Activated naive CD4-positive, alpha-beta T cell treated with anti-CD3 and anti-CD28 coated beads, Interleukin-2, amount 10 ng/mL, durations not matched to agents 7 days and 5 days (primary cell): Measurements from ENCODE around the gene C5orf63.
"Not testable (repeated sequence)": the region's sequence is repeated elsewhere in the genome, so short reads cannot be mapped to it uniquely, and the experiment has no call there.

Experiments
- CTCF ChIA-PET: fragments of 350-600 bp; sonication (Branson Sonifier 250); formaldehyde crosslinking; loops from one replicate; lab custom pipeline; 2021; ENCODE audit warnings: antibody characterized with exemption; lab: Charles Lee
- DNase-seq: peaks from one replicate; pipeline ENCODE4 v3.0.0-alpha.2; 2020
- H3K27ac Mint-ChIP-seq: one replicate; pipeline ENCODE4 v1.8.0; 2021; ENCODE audit warnings: mild to moderate bottlenecking, moderate library complexity, mixed read lengths
- H3K27me3 Mint-ChIP-seq: one replicate; pipeline ENCODE4 v1.8.0; 2021; ENCODE audit warnings: mild to moderate bottlenecking, mixed read lengths
- H3K36me3 Mint-ChIP-seq: one replicate; pipeline ENCODE4 v1.8.0; 2021; ENCODE audit warnings: mixed read lengths
- H3K4me1 Mint-ChIP-seq: one replicate; pipeline ENCODE4 v1.8.0; 2021; ENCODE audit warnings: mixed read lengths
- H3K4me3 Mint-ChIP-seq: one replicate; pipeline ENCODE4 v1.8.0; 2021; ENCODE audit warnings: mild to moderate bottlenecking, moderate library complexity, mixed read lengths
- H3K9me3 Mint-ChIP-seq: one replicate; pipeline ENCODE4 v1.8.0; 2021; ENCODE audit warnings: mixed read lengths

Gene C5orf63

DNA sequence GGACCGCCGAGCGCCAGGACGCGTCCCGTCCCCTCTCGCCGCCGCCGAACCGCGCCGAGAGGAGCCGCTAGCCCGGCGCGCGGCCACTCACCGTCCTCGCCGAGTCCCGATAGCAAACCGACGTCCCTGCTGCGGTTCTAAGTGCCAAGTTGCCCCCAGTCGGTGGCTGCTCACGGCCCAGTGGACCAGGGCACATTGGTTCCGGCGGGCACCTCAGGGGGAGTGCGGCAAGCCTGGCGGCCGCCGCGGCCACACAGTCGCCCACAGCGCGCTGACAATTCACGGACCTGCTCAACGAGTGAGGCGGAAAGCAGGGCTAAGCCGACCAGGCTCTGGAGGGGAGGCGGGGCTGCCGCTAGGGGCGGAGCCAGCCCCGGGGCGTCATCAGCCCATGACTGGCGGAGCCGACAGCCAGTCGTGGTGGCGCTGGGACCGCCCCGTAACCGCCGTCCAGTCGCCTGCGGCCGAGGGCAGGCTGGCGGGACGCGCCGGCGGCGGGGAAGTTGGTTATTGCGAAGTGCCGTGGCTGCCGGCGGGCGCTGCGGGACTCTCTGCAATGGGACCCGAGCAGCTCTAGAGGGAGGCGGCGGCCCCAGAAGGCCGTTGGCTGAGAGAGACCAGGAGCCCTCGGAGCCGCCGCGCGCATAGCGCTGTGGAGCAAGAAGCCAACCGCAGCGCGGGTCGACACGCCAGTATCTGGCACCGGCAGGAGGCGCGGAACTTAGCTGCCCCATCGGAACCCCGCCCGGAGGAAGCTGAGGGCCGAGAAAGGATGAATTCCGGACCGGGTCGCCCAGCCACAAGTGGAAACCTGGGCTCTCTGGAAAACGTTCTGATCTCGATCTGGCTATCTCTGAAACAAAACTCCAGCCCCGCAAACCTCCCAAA is 42.8 kb downstream of the C5orf63 start, which contains the start of gene MARCHF3:
Gene MARCHF3 (minus strand): TSS at position 300 of the 888 bp plus-strand sequence. CDS start 112,387 bp downstream, outside the sequence.
- Mint-ChIP-seq H3K9me3 (no peaks in the 10 kb centered on the region), H3K4me1 (peaks cover 17% of the 10 kb centered on the region), H3K4me3 (peak within 1 kb of the TSS; percentile 86), H3K27me3 (peaks cover 50% of the 10 kb centered on the region), H3K27ac (peak within 1 kb of the TSS; percentile 68), H3K36me3 (no peaks in the 10 kb centered on the region)
- CTCF ChIA-PET: interaction anchor here (1.0 kb wide), 1 partner anchor 16 kb away, joined by 3 read pairs; no protein-coding TSS in a partner anchor
- DNase-seq: peak; percentile 95

DNA sequence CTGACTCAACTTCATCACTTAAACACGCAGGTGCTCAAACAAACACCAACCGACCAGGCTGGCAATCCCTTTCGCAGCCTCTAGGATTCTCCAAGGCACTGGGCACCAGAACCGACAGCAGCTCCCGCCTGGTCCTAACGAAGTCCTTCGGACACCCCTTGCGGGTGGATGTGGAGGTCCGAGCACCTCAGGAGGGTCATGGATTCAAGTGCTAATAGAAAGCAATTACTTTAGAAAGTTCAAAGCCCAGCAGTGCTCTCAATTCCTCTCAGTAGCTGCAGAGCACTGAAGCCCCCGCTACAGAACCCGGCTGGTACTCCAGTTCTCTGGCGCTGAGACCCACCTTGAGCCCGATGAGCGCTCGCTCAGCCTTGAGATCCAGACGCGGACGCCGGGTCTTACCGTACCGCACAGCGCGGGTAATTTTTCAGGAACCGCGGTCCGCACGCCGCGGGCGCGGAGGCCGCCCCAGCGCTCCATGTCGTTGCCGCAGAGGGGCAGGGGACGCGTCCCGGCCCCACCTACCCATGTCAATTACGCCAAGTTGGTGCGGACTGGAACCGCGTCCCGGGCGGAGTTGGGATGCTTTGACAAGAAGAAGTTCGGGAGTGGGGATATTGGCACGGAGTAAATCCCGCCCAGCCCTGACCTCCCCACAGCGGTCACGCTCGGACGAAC is 43.6 kb downstream of the C5orf63 start:
- H3K36me3 Mint-ChIP-seq: no peaks in the 10 kb centered on the region
- H3K4me1 Mint-ChIP-seq: peaks cover 17% of the 10 kb centered on the region
- no peaks in the 10 kb centered on the region for H3K9me3 Mint-ChIP-seq
- DNase-seq: peak; percentile 62
- CTCF ChIA-PET: interaction anchor here (0.6 to 1.2 kb wide), 5 partner anchors 66 to 691 kb away, joined by 3 to 4 read pairs (median 3); no protein-coding TSS in a partner anchor
- peaks cover 50% of the 10 kb centered on the region for H3K27me3 Mint-ChIP-seq
- H3K4me3 Mint-ChIP-seq: peak overlapping the region; percentile 86
- H3K27ac Mint-ChIP-seq: peak overlapping the region; percentile 67

DNA sequence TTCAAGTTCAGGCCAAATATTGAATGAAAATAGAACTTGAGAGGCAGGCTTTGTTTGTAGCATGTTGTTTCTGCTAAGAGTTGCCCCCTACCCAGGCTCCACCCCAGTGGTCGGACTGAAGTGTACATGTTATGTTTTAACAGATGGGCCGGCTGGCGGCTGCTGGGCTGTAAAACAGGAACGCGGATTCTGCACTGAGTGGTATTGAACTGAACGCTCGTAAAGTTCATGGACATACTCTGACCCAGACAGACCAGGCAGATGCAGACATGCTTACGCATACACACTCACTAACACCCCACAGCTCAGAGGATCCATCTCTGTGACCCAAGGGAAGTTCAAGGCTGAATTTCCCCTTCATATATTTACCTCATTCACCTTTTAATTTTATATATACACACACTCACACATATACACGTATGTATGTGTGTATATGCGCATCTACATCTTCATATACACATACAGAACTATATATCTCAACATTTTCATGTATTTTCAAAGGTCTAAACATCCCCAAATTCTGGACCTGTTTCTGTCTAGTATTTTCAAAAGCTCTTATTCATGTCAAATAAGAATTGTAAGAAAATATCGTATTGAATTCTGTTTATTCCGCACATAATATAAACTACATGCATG is 44.4 kb downstream of the C5orf63 start:
- Mint-ChIP-seq H3K27me3 (peaks cover 47% of the 10 kb centered on the region), H3K4me3 (peak overlapping the region; percentile 86), H3K9me3 (no peaks in the 10 kb centered on the region), H3K27ac (no peak overlapping the region), H3K4me1 (peaks cover 17% of the 10 kb centered on the region), H3K36me3 (no peaks in the 10 kb centered on the region)
- CTCF ChIA-PET: interaction anchor here (0.6 to 1.2 kb wide), 5 partner anchors 65 to 690 kb away, joined by 3 to 4 read pairs (median 3); no protein-coding TSS in a partner anchor
- DNase-seq: no peak

DNA sequence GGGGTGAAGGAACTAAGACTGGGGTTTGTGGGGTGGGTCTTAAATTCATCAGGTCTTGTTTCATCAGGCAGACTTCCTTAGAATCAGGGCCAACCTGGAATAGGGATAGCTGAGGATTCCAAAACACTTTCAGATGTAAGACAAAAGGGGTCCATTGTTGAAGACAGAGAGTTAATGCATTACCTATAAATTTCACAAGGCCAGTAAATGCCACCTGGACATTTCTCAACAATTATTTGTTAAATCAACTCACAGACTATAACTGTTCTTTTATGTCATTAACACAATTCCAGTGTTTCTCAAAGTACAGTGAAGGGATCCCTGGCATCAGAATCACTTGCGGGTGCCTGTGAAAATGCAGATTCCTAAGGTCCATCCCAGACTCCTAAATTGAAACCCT is 45.8 kb downstream of the C5orf63 start:
- no peak overlapping the region for H3K27ac Mint-ChIP-seq
- no peaks in the 10 kb centered on the region for H3K36me3 Mint-ChIP-seq
- no peak for DNase-seq
- no peaks in the 10 kb centered on the region for H3K9me3 Mint-ChIP-seq
- peaks cover 39% of the 10 kb centered on the region for H3K27me3 Mint-ChIP-seq
- no peak overlapping the region for H3K4me3 Mint-ChIP-seq
- H3K4me1 Mint-ChIP-seq: peaks cover 17% of the 10 kb centered on the region
- CTCF ChIA-PET: no interaction called here

DNA sequence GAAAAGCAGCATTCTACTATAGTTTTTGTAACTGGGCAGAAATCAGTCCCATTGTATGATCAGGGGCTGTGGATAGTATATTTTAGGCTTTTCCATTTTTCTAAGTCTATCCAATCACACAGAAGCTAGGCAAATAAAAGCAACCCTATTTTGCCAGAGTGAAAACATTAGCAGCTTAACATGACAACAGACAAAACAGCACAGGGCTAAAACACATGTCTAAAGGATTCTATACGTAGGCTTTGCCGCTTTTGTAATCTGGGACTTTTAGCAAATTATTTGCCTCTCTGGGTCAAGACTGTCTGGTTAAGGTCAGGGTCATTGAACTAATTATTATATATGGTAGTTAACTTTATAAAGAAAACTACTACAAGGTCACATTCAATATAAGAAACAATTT is 47.1 kb downstream of the C5orf63 start:
- no peak overlapping the region for H3K27ac Mint-ChIP-seq
- no peak for DNase-seq
- peaks cover 10% of the 10 kb centered on the region for H3K4me1 Mint-ChIP-seq
- no peaks in the 10 kb centered on the region for H3K9me3 Mint-ChIP-seq
- H3K4me3 Mint-ChIP-seq: no peak overlapping the region
- H3K36me3 Mint-ChIP-seq: no peaks in the 10 kb centered on the region
- CTCF ChIA-PET: interaction anchor here (0.6 to 1.0 kb wide), 2 partner anchors 9 to 20 kb away, joined by 3 to 4 read pairs; no protein-coding TSS in a partner anchor
- H3K27me3 Mint-ChIP-seq: peaks cover 25% of the 10 kb centered on the region

DNA sequence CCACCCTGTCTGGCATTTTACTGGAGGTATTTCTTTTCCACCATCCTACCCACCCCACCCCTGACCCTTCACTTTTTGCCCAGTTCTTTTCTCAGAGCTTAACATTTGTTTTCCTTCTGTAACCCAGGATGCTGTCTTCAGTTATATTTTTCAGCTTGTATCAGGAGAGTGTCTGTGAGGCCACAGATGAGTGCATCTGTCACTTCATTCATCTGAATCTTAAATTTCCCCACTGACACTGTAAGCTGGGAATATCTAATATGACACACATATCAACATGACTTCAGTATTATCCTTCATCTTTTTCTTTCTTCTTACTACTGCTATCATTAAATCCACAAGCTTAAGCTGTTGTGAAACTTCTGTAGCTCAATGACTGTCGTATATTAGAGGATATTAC is 47.8 kb downstream of the C5orf63 start:
- peaks cover 18% of the 10 kb centered on the region for H3K27me3 Mint-ChIP-seq
- H3K9me3 Mint-ChIP-seq: no peaks in the 10 kb centered on the region
- H3K27ac Mint-ChIP-seq: no peak overlapping the region
- H3K36me3 Mint-ChIP-seq: no peaks in the 10 kb centered on the region
- CTCF ChIA-PET: interaction anchor here (1.0 kb wide), 1 partner anchor 8 kb away, joined by 3 read pairs; no protein-coding TSS in a partner anchor
- no peak for DNase-seq
- H3K4me1 Mint-ChIP-seq: peaks cover 10% of the 10 kb centered on the region
- H3K4me3 Mint-ChIP-seq: no peak overlapping the region

DNA sequence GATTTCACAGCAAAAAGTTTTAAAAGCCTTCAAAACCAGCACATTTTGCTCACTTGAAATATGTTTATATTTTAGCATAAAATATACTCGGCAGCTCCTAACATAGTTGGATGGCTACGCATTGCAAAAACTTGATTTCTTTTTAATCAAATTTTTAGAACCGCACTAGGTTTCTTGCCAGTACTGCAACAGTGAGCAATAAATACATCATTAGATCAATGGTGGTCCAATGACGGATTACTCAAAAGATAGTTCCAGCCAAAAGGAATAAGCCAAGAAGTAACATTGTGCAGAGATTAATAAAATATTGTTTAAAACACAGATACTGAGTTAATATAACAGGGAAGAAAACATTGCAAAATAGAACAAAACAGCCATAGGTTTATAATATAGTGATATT is 48.5 kb downstream of the C5orf63 start:
- H3K27me3 Mint-ChIP-seq: peaks cover 14% of the 10 kb centered on the region
- no peak overlapping the region for H3K27ac Mint-ChIP-seq
- no peak overlapping the region for H3K4me3 Mint-ChIP-seq
- CTCF ChIA-PET: interaction anchor here (1.0 kb wide), 1 partner anchor 7 kb away, joined by 3 read pairs; no protein-coding TSS in a partner anchor
- peaks cover 10% of the 10 kb centered on the region for H3K4me1 Mint-ChIP-seq
- H3K36me3 Mint-ChIP-seq: no peaks in the 10 kb centered on the region
- H3K9me3 Mint-ChIP-seq: no peaks in the 10 kb centered on the region
- DNase-seq: no peak

DNA sequence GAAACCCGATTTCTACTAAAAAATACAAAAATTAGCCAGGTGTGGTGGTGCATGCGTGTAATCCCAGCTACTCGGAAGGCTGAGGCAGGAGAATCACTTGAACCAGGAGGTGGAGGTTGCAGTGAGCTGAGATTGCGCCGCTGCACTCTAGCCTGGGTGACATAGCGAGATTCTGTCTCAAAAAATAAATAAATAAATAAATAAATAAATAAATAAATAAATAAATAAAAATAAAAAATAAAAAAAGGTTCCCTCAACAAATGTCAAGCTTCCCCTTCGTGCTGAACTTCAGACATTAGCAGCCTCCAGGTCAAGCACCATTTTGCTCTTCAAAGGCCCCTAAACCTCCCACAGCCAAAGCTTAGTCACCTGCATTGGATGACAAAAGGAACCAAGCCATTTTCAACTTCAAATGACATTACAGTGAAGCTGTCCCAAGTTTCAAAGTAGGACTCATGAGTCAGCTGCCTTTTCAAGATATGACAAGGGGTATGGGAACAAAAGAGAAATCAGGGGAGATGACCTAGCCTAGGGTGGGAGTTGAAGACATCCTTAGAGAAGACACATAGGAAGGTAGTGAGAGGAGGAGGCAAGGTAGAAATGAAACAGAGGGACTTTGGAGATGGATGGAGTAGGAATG is 49.6 kb downstream of the C5orf63 start:
- CTCF ChIA-PET, DNase-seq: not testable (repeated sequence)

DNA sequence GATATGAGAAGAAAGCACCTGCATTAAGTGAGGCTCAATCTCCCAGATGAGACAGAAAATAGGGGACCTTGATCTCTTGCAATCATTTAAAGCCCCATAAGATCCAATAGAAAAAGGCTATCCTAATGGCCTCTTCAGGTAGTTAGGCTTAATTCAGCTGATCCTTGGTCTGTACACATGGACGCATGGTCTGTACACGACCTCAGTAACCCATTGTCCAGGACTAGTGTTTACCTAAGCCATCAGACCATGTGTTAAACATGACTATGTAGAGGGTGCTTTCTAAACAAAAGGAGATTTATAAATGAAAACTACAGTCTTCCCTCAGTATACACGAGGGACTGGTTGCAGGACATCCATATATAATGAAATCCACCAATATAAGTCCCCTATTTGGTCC is 50.5 kb downstream of the C5orf63 start:
- DNase-seq: no peak
- Mint-ChIP-seq H3K27me3 (peaks cover 4% of the 10 kb centered on the region), H3K4me3 (no peak overlapping the region), H3K36me3 (no peaks in the 10 kb centered on the region), H3K27ac (no peak overlapping the region), H3K9me3 (no peaks in the 10 kb centered on the region), H3K4me1 (no peaks in the 10 kb centered on the region)
- CTCF ChIA-PET: no interaction called here

More for the DNA sequence above, 49.6 kb downstream of the C5orf63 start:
- H3K27ac Mint-ChIP-seq, H3K4me1 Mint-ChIP-seq, H3K4me3 Mint-ChIP-seq, H3K9me3 Mint-ChIP-seq, H3K27me3 Mint-ChIP-seq, H3K36me3 Mint-ChIP-seq: not testable (repeated sequence)

DNA sequence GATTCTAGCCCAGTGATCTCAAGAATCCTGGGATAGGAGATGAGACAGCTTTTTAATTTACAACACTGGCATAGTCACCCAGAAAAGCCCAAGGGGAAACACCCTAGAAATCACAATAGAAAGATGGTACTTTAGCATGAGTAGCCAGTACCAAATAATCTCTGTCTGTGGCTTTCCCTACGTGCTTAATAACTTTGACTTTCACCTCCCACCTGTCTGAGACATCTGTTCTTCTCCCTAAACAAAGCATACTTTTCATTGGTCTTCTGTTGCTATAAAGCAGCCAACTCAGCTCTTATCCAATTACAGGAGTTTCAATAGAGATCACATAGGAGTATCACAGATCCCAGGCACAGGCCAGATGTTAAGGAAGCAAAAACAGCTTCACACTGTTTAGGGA is 53.4 kb downstream of the C5orf63 start:
- H3K36me3 Mint-ChIP-seq: peaks cover 1% of the 10 kb centered on the region
- DNase-seq: no peak
- H3K4me1 Mint-ChIP-seq: no peaks in the 10 kb centered on the region
- H3K4me3 Mint-ChIP-seq: no peak overlapping the region
- no peaks in the 10 kb centered on the region for H3K27me3 Mint-ChIP-seq
- H3K9me3 Mint-ChIP-seq: peaks cover 2% of the 10 kb centered on the region
- no peak overlapping the region for H3K27ac Mint-ChIP-seq
- CTCF ChIA-PET: no interaction called here

DNA sequence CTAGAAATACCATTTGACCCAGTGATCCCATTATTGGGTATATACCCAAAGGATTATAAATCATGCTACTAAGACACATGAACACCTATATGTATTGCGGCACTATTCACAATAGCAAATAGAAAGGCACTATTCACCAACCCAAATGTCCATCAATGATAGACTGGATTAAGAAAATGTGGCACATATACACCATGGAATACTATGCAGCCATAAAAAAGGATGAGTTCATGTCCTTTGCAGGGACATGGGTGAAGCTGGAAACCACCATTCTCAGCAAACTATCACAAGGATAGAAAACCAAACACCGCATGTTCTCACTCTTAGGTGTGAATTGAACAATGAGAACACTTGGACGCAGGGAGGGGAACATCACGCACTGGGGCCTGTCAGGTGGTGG is 56.6 kb downstream of the C5orf63 start:
- H3K9me3 Mint-ChIP-seq, CTCF ChIA-PET, H3K27me3 Mint-ChIP-seq, DNase-seq, H3K4me1 Mint-ChIP-seq, H3K36me3 Mint-ChIP-seq, H3K27ac Mint-ChIP-seq, H3K4me3 Mint-ChIP-seq: not testable (repeated sequence)

DNA sequence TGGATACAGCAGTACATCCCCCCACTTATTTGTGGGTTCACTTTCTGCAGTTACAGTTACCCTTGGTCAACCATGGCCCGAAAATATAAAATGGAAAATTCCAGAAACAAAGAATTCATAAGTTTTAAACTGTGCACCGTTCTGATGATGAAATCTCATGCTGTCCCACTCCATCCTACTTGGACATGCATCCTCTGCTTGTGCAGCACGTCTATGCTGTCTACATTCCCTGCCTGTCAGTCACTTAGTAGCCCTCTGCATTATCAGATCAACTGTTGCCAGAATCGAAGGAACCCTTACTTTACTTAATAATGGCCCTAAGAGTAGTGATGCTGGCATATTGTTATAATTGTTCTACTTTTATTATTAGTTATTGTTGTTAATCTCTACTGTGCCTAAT is 57.6 kb downstream of the C5orf63 start:
- no peak overlapping the region for H3K27ac Mint-ChIP-seq
- no peaks in the 10 kb centered on the region for H3K27me3 Mint-ChIP-seq
- H3K9me3 Mint-ChIP-seq: peaks cover 2% of the 10 kb centered on the region
- H3K4me1 Mint-ChIP-seq: peaks cover 3% of the 10 kb centered on the region
- peaks cover 1% of the 10 kb centered on the region for H3K36me3 Mint-ChIP-seq
- CTCF ChIA-PET: no interaction called here
- H3K4me3 Mint-ChIP-seq: no peak overlapping the region
- no peak for DNase-seq

DNA sequence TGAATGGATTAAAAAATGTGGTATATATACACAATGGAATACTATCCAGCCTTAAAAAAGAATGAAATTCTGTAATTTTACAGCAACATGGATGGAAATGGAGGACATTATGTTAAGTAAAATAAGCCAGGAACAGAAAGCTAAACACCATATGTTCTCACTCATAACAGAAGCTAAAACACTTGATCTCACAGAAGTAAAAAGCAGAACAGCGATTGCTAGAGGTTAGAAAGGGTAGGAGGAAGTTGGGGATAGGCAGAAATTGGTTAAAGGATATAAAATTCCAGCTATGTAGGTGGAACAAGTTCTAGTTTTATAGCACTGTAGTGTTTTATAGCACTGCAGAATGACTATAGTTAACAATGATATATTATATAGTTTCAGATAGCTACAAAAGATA is 58.7 kb downstream of the C5orf63 start:
- Mint-ChIP-seq H3K27me3 (no peaks in the 10 kb centered on the region), H3K4me3 (no peak overlapping the region), H3K4me1 (peaks cover 3% of the 10 kb centered on the region), H3K9me3 (peaks cover 2% of the 10 kb centered on the region), H3K36me3 (peaks cover 1% of the 10 kb centered on the region), H3K27ac (no peak overlapping the region)
- DNase-seq: no peak
- CTCF ChIA-PET: no interaction called here
